Measurements from ENCODE around the gene CCDC141. TPM values are rescaled to one million over a fixed set of nuclear protein-coding genes. Genes with fewer than 3 reads are reported as not detected.

The CCDC141 gene
- total RNA-seq, 2 donors from 2014 or later, result 5.3 to 9.4 TPM

DNA sequence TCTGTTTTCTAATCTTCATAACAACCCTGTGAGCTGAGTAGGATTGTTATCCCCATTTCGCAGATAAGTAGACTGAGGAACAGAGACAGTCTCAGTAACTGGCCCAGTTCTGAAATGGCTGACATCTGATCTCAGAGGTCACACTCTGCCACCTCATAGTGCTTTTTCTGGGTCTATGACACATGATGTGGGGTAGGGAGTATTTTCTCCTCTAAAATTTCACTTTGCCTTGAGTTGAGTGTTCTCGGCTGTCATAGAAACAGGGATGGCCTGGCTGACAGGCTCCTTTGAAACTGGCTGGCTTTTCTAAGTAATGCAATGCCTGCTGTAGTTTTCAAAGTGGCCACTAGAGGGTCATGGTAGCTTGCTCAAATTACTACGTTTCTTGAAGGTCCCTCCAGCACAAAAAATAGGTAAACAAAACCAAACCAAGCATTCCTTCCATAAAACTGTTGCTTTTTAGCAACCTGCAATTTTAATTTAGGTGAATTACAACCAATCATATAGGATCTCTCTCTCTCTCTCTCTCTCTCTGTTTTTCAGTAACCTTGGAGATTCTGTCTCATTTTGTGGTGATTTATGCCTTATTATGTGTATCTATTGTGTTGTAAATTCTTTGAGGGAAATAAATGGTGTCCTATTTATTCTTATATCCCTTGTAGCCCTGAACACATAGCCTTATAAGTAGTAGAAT, 158.5 kb downstream of the CCDC141 start:
- H3K27ac Mint-ChIP-seq, result no peak overlapping the region
- ATAC-seq (replicated peaks in 1 of 2) (peak; percentile 89 to 93), DNase-seq (peak; percentile 59 to 66)
- no peaks in the 10 kb centered on the region for H3K36me3 Mint-ChIP-seq (ENCODE audit: insufficient read depth in 2 of 2)
- H3K4me3 Mint-ChIP-seq, result no peak overlapping the region
- H3K4me1 Mint-ChIP-seq (ENCODE audit: low read depth), result peaks cover 7% of the 10 kb centered on the region
- H3K27me3 Mint-ChIP-seq (ENCODE audit: low read depth), result no peaks in the 10 kb centered on the region
- H3K9me3 Mint-ChIP-seq, result no peaks in the 10 kb centered on the region

DNA sequence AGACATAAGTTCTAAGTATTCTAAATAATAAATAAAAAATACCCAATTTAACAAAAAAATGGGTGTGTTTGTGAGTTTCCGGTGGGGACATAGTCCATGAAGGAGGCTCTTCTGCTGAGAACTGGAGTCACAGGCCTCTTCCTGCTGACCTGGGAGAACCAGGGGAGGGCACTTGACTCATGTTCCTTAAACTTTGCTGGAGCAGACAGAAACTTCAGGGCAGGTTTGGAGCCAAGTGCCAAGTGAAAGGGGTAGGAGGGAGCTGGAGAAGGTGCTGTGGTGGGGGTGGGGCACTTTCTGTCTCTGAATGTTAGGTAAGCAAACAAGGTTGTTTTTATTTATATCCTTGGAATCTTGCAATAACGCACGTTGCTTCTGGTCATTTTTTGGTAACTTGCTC, 163.9 kb downstream of the CCDC141 start:
- no peaks in the 10 kb centered on the region for H3K4me1 Mint-ChIP-seq (ENCODE audit: low read depth)
- no peak overlapping the region for H3K27ac Mint-ChIP-seq
- H3K9me3 Mint-ChIP-seq, result no peaks in the 10 kb centered on the region
- peaks cover 0 to 1% of the 10 kb centered on the region in 2 donors for H3K36me3 Mint-ChIP-seq (ENCODE audit: insufficient read depth in 2 of 2)
- no peaks in the 10 kb centered on the region for H3K27me3 Mint-ChIP-seq (ENCODE audit: low read depth)
- DNase-seq, result no peak
- no peak for ATAC-seq (replicated peaks in 1 of 2)
- H3K4me3 Mint-ChIP-seq, result no peak overlapping the region

DNA sequence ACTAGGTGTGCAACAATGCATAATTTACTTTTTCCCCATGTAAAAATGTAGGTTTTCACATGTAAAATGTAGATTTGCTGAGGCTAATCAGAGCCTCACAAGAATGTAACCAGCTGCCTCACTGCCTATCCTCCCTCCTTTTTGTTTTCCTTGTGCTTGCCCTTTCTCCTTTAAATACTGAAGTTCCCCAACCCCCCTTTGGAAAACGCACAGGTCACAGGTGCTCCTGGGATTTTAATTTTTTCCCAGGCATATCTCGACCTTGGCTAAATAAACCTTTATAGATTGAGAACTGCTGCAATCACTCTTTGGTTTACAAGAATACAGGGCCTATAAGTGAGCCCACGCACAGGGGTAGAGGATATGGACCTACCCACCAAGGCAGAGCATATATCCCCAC, 165.5 kb downstream of the CCDC141 start:
- H3K27ac Mint-ChIP-seq, result no peak overlapping the region
- no peak for DNase-seq
- no peaks in the 10 kb centered on the region for H3K27me3 Mint-ChIP-seq (ENCODE audit: low read depth)
- no peaks in the 10 kb centered on the region for H3K9me3 Mint-ChIP-seq
- peaks cover 0 to 1% of the 10 kb centered on the region in 2 donors for H3K36me3 Mint-ChIP-seq (ENCODE audit: insufficient read depth in 2 of 2)
- ATAC-seq (replicated peaks in 1 of 2), result no peak
- H3K4me3 Mint-ChIP-seq, result no peak overlapping the region
- H3K4me1 Mint-ChIP-seq (ENCODE audit: low read depth), result no peaks in the 10 kb centered on the region

DNA sequence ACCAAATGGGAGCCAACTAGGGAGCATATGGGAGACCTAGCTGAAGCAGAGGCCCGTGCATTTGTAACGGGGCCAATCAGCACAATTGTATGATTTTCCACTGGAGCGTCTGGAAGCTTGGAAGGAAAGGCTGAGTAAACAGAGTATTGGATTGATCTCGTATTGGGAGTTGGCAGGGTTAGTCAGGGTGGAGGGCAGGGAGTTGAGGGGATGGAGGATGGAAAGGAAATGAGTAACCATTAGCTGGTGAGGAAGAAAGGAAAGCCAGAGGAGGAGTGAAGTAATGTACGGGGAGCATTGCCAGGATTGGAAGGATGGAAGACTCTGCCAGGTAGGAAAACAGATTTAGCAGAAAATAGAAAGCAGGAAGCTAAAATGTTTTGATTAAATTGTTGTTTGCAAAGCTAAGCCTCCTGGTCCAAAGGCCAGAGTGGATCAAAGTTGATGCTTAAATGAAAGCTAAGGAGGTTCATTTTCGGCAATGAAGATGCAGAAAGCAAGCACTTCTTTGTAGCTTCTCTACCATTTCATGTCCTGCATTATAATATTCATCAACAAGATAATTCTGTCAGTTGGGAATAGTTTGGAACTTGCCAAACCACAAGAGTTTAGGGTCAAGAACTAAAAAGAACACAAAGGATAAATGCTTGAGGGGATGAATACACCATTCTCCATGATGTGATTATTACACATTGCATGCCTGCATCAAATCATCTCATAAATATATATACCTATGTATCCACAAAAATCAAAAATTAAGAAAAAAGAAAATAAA, 167.1 kb downstream of the CCDC141 start:
- no peak for ATAC-seq (replicated peaks in 1 of 2)
- Mint-ChIP-seq H3K36me3 (ENCODE audit: insufficient read depth in 2 of 2) (peaks cover 0 to 1% of the 10 kb centered on the region in 2 donors), H3K4me1 (ENCODE audit: low read depth) (no peaks in the 10 kb centered on the region)

DNA sequence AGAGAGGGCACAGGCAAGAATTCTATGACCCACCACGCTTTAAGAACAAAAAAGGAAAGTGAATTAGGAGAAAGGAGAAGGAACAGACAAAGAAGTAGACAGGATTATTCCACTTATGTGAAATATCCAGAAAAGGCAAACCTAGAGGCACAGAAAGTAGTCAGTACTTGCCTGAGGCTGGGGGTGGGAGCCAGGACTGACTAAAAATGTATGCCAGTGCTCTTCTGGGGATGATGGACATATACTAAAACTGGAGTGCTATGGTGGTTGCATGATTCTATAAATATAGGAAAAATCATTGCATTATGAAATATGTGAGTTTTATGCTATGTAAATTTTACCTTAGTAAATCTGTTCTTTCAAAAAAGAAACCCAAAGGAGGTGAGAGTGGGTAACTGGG, 168.9 kb downstream of the CCDC141 start:
- ATAC-seq (replicated peaks in 1 of 2), result no peak
- H3K27me3 Mint-ChIP-seq (ENCODE audit: low read depth), result no peaks in the 10 kb centered on the region
- H3K27ac Mint-ChIP-seq, result no peak overlapping the region
- no peak for DNase-seq
- H3K36me3 Mint-ChIP-seq (ENCODE audit: insufficient read depth in 2 of 2), result peaks cover 0 to 1% of the 10 kb centered on the region in 2 donors
- H3K4me3 Mint-ChIP-seq, result no peak overlapping the region
- H3K4me1 Mint-ChIP-seq (ENCODE audit: low read depth), result no peaks in the 10 kb centered on the region
- no peaks in the 10 kb centered on the region for H3K9me3 Mint-ChIP-seq

More for the DNA sequence above, 167.1 kb downstream of the CCDC141 start:
- Mint-ChIP-seq H3K4me3 (no peak overlapping the region), H3K9me3 (no peaks in the 10 kb centered on the region), H3K27me3 (ENCODE audit: low read depth) (no peaks in the 10 kb centered on the region), H3K27ac (peak overlapping the region; percentile 1)
- no peak for DNase-seq

DNA sequence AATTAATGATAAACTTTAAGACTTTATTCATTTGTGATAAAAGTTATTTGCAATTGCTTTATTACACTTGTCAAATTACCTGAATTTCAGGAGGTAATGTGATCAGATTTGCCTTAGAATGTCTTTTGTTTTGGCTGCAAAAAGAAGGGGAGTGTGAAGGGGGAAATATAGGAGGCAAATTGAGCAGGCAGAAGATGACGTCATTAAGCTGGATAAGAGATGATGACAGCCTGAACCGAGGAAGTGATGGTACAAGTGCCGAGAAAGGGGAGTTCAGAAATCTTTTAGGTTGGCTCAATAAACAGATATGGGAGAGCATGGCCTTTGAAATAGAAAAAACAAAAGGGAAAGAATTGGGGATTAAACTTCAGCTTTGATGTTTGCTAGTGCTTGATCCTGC, 169.7 kb downstream of the CCDC141 start:
- Mint-ChIP-seq H3K4me3 (no peak overlapping the region), H3K9me3 (no peaks in the 10 kb centered on the region), H3K4me1 (ENCODE audit: low read depth) (no peaks in the 10 kb centered on the region), H3K27me3 (ENCODE audit: low read depth) (no peaks in the 10 kb centered on the region), H3K27ac (no peak overlapping the region), H3K36me3 (ENCODE audit: insufficient read depth in 2 of 2) (peaks cover 0 to 1% of the 10 kb centered on the region in 2 donors)
- ATAC-seq (replicated peaks in 1 of 2) (no peak), DNase-seq (no peak)

DNA sequence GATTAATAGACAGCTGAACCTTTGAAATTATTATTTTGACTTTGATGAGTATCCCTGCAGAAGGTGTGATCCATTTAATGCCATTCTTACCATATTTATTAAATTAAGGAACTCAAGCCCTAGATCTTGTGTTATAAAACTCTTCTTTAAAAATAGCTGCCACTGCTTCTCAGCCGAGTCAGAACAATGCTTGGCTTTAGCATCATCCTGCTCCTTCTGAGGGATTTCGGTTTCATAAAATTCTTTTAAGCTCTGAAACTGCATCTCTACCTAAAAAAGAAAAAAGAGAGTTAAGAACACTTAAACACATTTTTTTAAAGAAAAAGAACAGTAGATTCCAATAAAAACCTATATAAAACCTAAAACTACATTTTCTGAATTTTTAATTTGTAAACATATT, 172.1 kb downstream of the CCDC141 start:
- Mint-ChIP-seq H3K27ac (no peak overlapping the region), H3K9me3 (no peaks in the 10 kb centered on the region), H3K4me1 (ENCODE audit: low read depth) (no peaks in the 10 kb centered on the region), H3K27me3 (ENCODE audit: low read depth) (no peaks in the 10 kb centered on the region), H3K4me3 (no peak overlapping the region), H3K36me3 (ENCODE audit: insufficient read depth in 2 of 2) (no peaks in the 10 kb centered on the region)
- no peak for ATAC-seq (replicated peaks in 1 of 2)
- no peak for DNase-seq

DNA sequence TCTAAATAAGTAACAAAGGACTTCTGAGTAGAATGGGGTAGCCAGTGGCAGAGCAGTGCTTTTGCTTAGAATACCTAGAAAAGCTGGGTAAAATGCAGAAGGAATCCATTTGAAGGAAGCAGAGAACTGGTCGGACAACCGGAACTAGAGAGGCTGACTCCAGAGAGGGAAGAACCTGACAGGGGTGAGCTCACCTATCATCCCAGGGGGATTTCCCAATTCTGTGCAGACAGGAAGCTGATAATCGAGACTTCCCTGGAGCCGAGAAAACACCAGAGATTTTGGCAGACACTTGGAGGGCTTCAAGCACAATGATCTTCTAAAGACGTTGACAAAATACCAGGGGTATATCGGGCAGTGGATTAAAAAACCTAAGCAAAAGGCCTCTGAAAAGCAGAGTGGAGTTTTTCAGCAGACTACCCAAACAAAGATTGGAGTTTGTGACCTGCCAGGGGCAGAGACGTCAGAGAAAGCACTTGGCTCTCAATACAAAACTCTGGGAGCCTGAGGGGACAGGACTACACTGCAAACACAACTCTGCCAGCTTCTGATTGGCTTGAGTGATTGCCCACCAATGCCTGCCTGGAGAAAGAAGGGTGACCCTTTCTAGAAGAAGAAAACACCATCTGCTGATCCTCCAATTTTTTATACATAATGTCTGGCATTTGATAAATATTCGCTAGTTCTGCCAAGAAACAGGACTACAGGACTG, 175.3 kb downstream of the CCDC141 start:
- ATAC-seq (replicated peaks in 1 of 2), result no peak
- Mint-ChIP-seq H3K27ac (no peak overlapping the region), H3K4me1 (ENCODE audit: low read depth) (peaks cover 20% of the 10 kb centered on the region), H3K4me3 (no peak overlapping the region), H3K27me3 (ENCODE audit: low read depth) (no peaks in the 10 kb centered on the region), H3K9me3 (no peaks in the 10 kb centered on the region), H3K36me3 (ENCODE audit: insufficient read depth in 2 of 2) (no peaks in the 10 kb centered on the region)
- DNase-seq, result no peak

DNA sequence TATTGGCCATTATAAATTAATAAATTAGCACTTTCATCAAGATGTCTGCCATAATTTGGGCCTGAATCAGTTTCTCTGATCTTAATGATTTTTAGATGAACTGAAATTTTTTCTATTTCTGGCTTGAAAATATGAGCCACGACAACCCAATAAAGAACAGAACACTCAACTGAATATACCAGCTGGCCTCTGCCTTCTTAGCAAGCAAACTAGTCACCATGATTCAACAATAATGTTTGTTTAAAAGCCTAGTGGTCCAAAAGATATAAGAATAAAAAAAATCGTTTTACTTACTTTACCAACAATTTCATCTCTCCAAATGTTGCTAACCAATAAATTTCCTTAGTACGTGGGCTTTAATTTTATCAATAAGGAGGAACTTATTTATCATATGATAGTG, 176.0 kb downstream of the CCDC141 start:
- H3K4me3 Mint-ChIP-seq, result no peak overlapping the region
- ATAC-seq (replicated peaks in 1 of 2), result no peak
- H3K36me3 Mint-ChIP-seq (ENCODE audit: insufficient read depth in 2 of 2), result no peaks in the 10 kb centered on the region
- no peak for DNase-seq
- no peaks in the 10 kb centered on the region for H3K27me3 Mint-ChIP-seq (ENCODE audit: low read depth)
- no peaks in the 10 kb centered on the region for H3K9me3 Mint-ChIP-seq
- no peak overlapping the region for H3K27ac Mint-ChIP-seq
- H3K4me1 Mint-ChIP-seq (ENCODE audit: low read depth), result peaks cover 20% of the 10 kb centered on the region

DNA sequence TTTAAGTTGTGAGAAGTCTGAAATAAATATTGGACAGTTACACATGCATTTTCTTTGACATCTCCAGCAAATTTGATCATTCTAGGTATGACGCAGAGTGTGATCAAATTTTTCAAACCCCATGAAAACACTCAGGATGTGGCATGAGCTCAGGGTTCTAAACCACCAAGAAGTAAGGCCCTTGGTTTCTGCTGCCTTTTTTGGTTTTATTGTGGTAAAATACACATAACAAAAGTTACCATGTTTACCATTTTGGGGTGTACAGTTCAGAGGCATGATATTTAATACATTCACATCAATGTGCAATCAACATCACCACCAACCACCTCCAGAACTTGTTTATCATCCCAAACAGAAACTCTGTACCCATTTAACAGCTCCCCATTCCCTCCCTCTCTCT, 178.4 kb downstream of the CCDC141 start:
- H3K27ac Mint-ChIP-seq, result no peak overlapping the region
- H3K4me1 Mint-ChIP-seq (ENCODE audit: low read depth), result peaks cover 20% of the 10 kb centered on the region
- DNase-seq, result peak; percentile 11 to 18
- H3K27me3 Mint-ChIP-seq (ENCODE audit: low read depth), result no peaks in the 10 kb centered on the region
- H3K9me3 Mint-ChIP-seq, result no peaks in the 10 kb centered on the region
- peak overlapping the region; percentile 15 to 39 for H3K4me3 Mint-ChIP-seq
- peak; percentile 86 to 93 for ATAC-seq (replicated peaks in 1 of 2)
- no peaks in the 10 kb centered on the region for H3K36me3 Mint-ChIP-seq (ENCODE audit: insufficient read depth in 2 of 2)

DNA sequence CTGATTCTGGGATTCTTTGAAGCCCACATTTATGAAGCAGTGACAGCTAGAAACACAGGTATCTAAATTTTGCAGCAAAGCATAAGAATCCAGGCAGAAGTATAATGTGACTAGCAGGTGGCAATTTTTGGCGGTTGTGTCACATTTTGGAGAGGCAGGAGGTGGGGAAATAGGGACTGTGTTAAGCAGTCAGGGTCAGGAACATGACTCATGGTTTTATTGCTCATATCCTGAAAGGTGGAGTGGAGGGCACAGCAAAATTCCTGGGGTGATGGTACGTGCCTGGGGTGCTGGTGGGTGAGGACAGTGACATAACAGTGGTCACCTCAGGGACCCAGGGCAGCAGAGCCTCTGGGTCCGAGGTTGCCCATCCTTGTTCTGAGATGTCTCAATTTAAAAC, 179.2 kb downstream of the CCDC141 start:
- ATAC-seq (replicated peaks in 1 of 2), result peak; percentile 23 to 60
- peak in 1 of 2 donors; percentile 1 for DNase-seq
- no peaks in the 10 kb centered on the region for H3K27me3 Mint-ChIP-seq (ENCODE audit: low read depth)
- no peaks in the 10 kb centered on the region for H3K36me3 Mint-ChIP-seq (ENCODE audit: insufficient read depth in 2 of 2)
- no peak overlapping the region for H3K27ac Mint-ChIP-seq
- H3K9me3 Mint-ChIP-seq, result no peaks in the 10 kb centered on the region
- no peak overlapping the region for H3K4me3 Mint-ChIP-seq
- H3K4me1 Mint-ChIP-seq (ENCODE audit: low read depth), result peaks cover 20% of the 10 kb centered on the region

DNA sequence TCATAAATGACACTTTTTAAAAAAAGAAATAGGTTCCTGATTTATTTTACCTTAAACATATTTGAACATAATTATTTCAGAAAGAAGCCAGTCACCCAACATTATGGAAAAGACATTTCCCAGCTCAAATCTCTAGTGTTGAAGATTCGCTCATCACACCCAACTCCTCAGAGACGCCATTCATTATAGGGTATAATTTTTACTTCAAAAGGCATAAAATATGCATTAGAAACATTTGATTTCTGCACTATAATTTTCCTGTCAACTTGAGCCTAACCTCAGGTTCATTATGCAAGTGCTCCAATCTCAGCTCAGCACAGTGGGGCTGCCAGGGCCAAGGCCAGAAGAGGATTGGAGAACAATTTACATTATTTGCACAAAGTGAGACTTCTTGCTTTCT, 183.9 kb downstream of the CCDC141 start:
- ATAC-seq (replicated peaks in 1 of 2) (no peak), DNase-seq (no peak)
- Mint-ChIP-seq H3K27ac (no peak overlapping the region), H3K36me3 (ENCODE audit: insufficient read depth in 2 of 2) (no peaks in the 10 kb centered on the region), H3K4me1 (ENCODE audit: low read depth) (peaks cover 6% of the 10 kb centered on the region), H3K9me3 (no peaks in the 10 kb centered on the region), H3K27me3 (ENCODE audit: low read depth) (no peaks in the 10 kb centered on the region), H3K4me3 (no peak overlapping the region)
